Tibial nerve (tissue), 4 donors: ENCODE measurements around the gene NEDD4. TPM values are rescaled to one million over a fixed set of nuclear protein-coding genes. Genes with fewer than 3 reads are reported as not detected.
"Not testable (repeated sequence)": the region's sequence is repeated elsewhere in the genome, so short reads cannot be mapped to it uniquely, and the experiment has no call there.

Experiments used
- DNase-seq, 2 donors: peaks; one replicate each; pipeline ENCODE4 v3.0.0-alpha.2; 2019; ENCODE audit warnings: low spot score in 2 of 2
- H3K27ac ChIP-seq, 4 donors: fragments of 200-600 bp; sonication (generic) in 3 of 4; one replicate each; pipeline ENCODE4 v1.5.1; 2017 to 2019; ENCODE audit warnings: mild to moderate bottlenecking in 1 of 4
- H3K27me3 ChIP-seq, 2 donors: fragments of 200-600 bp; sonication (generic) in 1 of 2; one replicate each; pipeline versions ENCODE4 v1.5.1 to v1.6.0; 2017 to 2019
- H3K36me3 ChIP-seq, 3 donors: fragments of 200-600 bp; sonication (generic); one replicate each; pipeline ENCODE4 v1.5.1; 2018 to 2019
- H3K4me1 ChIP-seq, 4 donors: fragments of 200-600 bp; sonication (generic) in 3 of 4; one replicate each; pipeline ENCODE4 v1.5.1; 2017 to 2019
- H3K4me3 ChIP-seq, 4 donors: fragments of 200-600 bp; sonication (generic) in 3 of 4; one replicate each; pipeline ENCODE4 v1.5.1; 2017 to 2019; ENCODE audit warnings: mild to moderate bottlenecking in 1 of 4, moderate library complexity in 1 of 4
- H3K9me3 ChIP-seq, 4 donors: fragments of 200-600 bp; sonication (generic) in 3 of 4; one replicate each; pipeline ENCODE4 v1.5.1; 2017 to 2019
- EP300 ChIP-seq, 2 donors: sonication (generic); formaldehyde crosslinking; IDR thresholded peaks; one replicate each; pipeline ENCODE4 v1.6.1; 2017; ENCODE audit warnings: antibody characterized with exemption in 2 of 2, mild to moderate bottlenecking in 1 of 2
- POLR2A ChIP-seq, 2 donors: fragments of 450-650 bp; IDR thresholded peaks; one replicate each; pipeline ENCODE4 v1.6.1; 2017; ENCODE audit warnings: antibody characterized with exemption in 2 of 2, mild to moderate bottlenecking in 2 of 2, moderate library complexity in 2 of 2
- WGBS, 2 donors: methylation state at CpG; one replicate each; pipeline ENCODE4 v1.1.5; 2018; 5-methylcytosine and 5-hydroxymethylcytosine counted together
- total RNA-seq, 4 donors: library from RNA; depleted of rRNA; stranded (reverse); fragments of >200 nt; gene quantifications; one replicate each; pipeline ENCODE4 v1.1.0, GENCODE V29; 2016
- TF ChIP-seq, protein P1 (sequence below), 5 experiments: fragments of 200-600 bp in 3 of 5; fragments of 450-650 bp in 2 of 5; sonication (generic) in 3 of 5; IDR thresholded peaks; one replicate each; pipeline ENCODE4 v1.5.1; 2016 to 2019; ENCODE audit warnings: antibody characterized with exemption in 5 of 5, mild to moderate bottlenecking in 3 of 5, moderate library complexity in 2 of 5

Gene NEDD4
- total RNA-seq, 4 donors from 2014 or later = 8.4 to 12.9 (median 12.2) TPM

DNA sequence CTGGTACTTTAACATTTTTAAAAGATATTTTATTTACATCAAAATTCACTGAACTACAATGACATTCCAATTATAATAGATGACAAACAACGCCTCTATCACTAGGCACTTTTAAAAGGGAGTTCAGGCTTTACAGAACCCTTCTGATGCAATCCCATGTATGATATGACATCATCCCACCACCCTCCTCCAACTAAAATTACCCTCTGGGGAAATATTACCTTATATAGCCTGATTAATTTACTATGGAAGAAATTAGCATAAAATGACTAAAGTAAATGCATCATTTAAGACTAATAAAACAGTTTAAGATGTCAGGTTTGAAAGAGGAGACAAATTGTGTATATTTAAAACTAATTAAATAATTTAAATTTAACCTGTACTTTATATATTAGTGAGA, 10.4 kb upstream of the NEDD4 start:
- H3K36me3 ChIP-seq, H3K9me3 ChIP-seq, H3K27me3 ChIP-seq, H3K4me1 ChIP-seq, H3K4me3 ChIP-seq, H3K27ac ChIP-seq, DNase-seq: not testable (repeated sequence)
- 79 to 86% methylated on average over 1 of the region's 1 CpG for WGBS, 2 donors

DNA sequence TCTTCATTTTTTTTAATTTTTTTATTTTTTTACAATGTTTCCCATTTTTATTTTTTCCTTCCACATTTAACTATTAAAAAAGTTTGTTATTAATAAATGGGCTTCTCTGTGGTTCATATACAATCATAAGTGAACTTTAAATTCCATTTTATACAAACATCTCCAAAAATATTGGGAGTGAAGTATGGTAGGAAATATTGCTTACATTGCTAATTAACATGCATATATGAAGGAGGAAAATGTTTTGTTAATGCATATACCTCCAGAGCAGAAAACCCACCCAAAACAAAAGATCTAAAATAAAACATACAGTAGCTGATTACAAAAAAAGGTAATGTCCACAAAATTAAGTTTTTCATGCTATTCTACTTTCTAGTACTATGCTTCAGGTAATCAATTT, 9.9 kb upstream of the NEDD4 start:
- not testable (repeated sequence) for H3K9me3 ChIP-seq, H3K36me3 ChIP-seq, H3K27ac ChIP-seq, H3K27me3 ChIP-seq, DNase-seq, H3K4me3 ChIP-seq, H3K4me1 ChIP-seq

DNA sequence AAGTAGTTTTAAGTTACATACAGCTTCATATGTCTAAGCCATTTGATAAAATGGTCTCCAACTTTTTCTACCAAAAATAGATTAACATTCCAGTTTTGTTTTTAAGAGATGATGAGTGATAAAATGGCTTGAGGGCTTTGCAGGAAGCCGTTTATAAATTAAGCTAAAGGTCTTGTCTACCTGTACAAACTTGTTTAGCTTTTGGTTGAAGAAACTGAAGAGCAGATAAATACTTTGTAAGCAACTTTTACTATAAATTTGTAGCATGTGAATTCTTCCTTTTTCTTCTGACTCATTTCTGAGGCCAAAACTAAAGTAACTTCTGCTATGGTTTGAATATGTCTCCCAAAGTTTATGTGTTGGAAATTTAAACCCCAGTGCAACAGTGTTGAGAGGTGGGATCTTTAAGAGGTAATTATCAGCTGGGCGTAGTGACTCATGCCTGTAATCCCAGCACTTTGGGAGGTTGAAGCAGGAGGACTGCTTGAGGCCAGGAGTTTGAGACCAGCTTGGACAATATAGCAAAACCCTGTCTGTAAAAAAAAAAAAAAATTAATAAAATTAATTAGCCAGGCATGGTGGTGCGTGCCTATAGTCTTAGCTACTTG, 8.2 kb upstream of the NEDD4 start:
- no peaks in the 10 kb centered on the region for H3K27me3 ChIP-seq
- no peaks in the 10 kb centered on the region for H3K4me1 ChIP-seq
- 92 to 95% methylated on average over 3 of the region's 3 CpGs for WGBS, 2 donors
- no peaks in the 10 kb centered on the region for H3K36me3 ChIP-seq
- H3K9me3 ChIP-seq = no peaks in the 10 kb centered on the region
- H3K27ac ChIP-seq = no peak overlapping the region
- no peak for DNase-seq
- TF ChIP-seq EP300 (IDR thresholded peaks at IDR 0.05) (no peak), POLR2A (IDR thresholded peaks at IDR 0.05) (no peak)
- TF ChIP-seq, protein P1, sequence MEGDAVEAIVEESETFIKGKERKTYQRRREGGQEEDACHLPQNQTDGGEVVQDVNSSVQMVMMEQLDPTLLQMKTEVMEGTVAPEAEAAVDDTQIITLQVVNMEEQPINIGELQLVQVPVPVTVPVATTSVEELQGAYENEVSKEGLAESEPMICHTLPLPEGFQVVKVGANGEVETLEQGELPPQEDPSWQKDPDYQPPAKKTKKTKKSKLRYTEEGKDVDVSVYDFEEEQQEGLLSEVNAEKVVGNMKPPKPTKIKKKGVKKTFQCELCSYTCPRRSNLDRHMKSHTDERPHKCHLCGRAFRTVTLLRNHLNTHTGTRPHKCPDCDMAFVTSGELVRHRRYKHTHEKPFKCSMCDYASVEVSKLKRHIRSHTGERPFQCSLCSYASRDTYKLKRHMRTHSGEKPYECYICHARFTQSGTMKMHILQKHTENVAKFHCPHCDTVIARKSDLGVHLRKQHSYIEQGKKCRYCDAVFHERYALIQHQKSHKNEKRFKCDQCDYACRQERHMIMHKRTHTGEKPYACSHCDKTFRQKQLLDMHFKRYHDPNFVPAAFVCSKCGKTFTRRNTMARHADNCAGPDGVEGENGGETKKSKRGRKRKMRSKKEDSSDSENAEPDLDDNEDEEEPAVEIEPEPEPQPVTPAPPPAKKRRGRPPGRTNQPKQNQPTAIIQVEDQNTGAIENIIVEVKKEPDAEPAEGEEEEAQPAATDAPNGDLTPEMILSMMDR (IDR thresholded peaks at IDR 0.05) = no peak
- no peak overlapping the region for H3K4me3 ChIP-seq

DNA sequence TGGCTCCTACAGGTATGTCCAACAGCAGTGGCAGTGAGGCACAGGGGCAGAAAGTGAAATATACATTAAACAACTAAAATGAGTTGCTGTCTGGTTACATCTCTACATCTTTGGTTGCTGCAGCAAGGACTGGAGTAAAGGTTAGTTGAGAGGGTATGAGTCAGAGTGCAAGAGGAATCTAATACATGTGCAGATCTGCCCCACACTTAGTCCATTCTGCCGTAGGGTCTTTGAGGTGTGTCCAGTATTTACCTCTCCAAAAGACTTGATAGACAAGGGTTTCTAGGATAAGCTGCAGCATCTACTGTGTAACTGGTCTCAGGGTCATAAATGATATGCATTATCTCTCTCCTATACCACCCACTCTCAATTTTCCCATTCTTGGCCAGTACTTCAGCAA, 6.2 kb upstream of the NEDD4 start:
- Histone ChIP-seq H3K27me3 (no peaks in the 10 kb centered on the region), H3K4me3 (no peak overlapping the region), H3K9me3 (no peaks in the 10 kb centered on the region), H3K27ac (no peak overlapping the region), H3K36me3 (no peaks in the 10 kb centered on the region), H3K4me1 (peaks cover 0 to 2% (median 0%) of the 10 kb centered on the region in 4 donors)
- WGBS, 2 donors = 84 to 88% methylated on average over 1 of the region's 1 CpG
- TF ChIP-seq, protein P1 (IDR thresholded peaks at IDR 0.05) = no peak
- TF ChIP-seq EP300 (IDR thresholded peaks at IDR 0.05) (no peak), POLR2A (IDR thresholded peaks at IDR 0.05) (no peak)
- no peak for DNase-seq

DNA sequence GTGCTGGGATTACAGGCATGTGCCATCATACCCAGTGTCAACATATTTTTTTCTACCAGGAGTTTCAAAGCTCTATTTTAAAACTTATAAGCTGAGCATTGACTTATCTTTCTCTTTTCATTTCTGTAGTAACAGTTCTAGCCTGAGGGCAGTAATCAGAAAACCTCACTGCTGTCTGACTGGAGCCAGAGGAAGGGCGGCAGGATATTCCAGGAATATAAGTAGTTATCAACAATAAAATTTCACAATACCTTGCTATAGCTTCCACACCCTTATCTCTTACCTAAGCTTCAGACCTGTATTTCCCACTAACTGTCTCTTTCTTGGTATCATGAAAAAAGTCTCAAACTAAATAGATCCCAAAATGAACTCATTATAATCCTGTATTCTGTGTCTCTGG, 5.1 kb upstream of the NEDD4 start:
- WGBS, 2 donors = 81 to 86% methylated on average over 1 of the region's 1 CpG
- no peak for DNase-seq
- Histone ChIP-seq H3K4me1 (peaks cover 0 to 7% (median 3%) of the 10 kb centered on the region in 4 donors), H3K36me3 (no peaks in the 10 kb centered on the region), H3K27me3 (no peaks in the 10 kb centered on the region), H3K9me3 (no peaks in the 10 kb centered on the region), H3K27ac (no peak overlapping the region), H3K4me3 (no peak overlapping the region)
- TF ChIP-seq, protein P1 (IDR thresholded peaks at IDR 0.05) = no peak
- TF ChIP-seq EP300 (IDR thresholded peaks at IDR 0.05) = no peak
- no peak for TF ChIP-seq POLR2A (IDR thresholded peaks at IDR 0.05)

DNA sequence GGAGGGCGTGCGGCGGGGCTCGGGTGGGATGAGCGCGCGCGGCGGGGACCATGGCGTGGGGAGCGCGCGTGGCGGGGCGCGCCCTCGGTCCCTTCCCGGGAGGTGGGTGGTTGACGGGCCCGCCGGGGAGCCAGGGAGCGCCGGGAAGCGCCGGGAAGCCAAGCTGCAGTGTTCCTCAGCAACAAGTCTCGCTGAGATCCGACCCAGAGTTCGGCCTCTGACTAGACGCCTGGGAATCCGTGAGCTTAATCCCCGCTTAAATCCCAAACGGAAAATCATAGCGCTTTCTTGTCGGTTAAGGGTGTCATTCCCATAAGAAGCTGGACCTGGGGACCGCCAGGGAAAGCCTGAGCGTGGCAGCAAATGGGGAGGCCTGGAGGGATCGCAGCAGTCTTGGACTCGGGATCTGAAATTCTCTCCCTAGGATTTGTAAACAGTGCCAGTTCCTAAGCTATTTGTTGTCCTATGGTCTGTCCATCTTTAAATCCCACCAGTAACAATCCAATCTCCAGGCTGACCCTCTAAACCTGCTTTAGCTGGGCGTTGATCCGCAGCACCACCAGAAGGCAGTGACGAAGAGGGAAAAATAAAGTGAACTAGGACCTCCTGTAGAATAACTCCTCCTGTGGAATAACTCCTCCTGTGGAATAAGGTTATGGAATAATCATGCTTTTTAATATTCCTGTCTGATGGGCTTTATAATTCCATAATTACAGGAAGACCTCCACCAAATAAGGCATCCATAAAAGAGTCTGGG, 570 bp upstream of the NEDD4 start:
- no peaks in the 10 kb centered on the region for H3K9me3 ChIP-seq
- H3K4me3 ChIP-seq = peak overlapping the region; percentile 54 to 96 (median 92)
- H3K27me3 ChIP-seq = no peaks in the 10 kb centered on the region
- no peak for DNase-seq
- 0 to 1% methylated on average over 30 to 34 of the region's 41 CpGs for WGBS, 2 donors
- TF ChIP-seq EP300 (IDR thresholded peaks at IDR 0.05) = no peak
- no peak for TF ChIP-seq POLR2A (IDR thresholded peaks at IDR 0.05)
- TF ChIP-seq, protein P1 (IDR thresholded peaks at IDR 0.05) = no peak
- no peaks in the 10 kb centered on the region for H3K36me3 ChIP-seq
- H3K4me1 ChIP-seq = peaks cover 0 to 29% (median 3%) of the 10 kb centered on the region in 4 donors
- peak overlapping the region; percentile 87 to 95 (median 92) for H3K27ac ChIP-seq
